ENCODE data around the gene FRMD4A.

- TF ChIP-seq POLR2AphosphoS5 (IDR thresholded peaks at IDR 0.05) (no peak), CTCF (IDR thresholded peaks at IDR 0.05) (no peak), POLR2A (IDR thresholded peaks at IDR 0.05) (no peak)
These were observed 622.3 kb downstream of the FRMD4A start for GRCh38 chr10:13708256-13708990.

All from upper lobe of left lung (tissue), 4 donors.